ENCODE measurements around the gene NRARP.
A peak's percentile ranks its signal among the peaks of the same experiment; 100 is the strongest.

Gene NRARP

GRCh38 chr9:137255448-137256114, 46.5 kb downstream of the NRARP start:
- peak; percentile 48 for DNase-seq

- peak; percentile 96 for DNase-seq
These were observed 47.2 kb downstream of the NRARP start, which contains the start of gene NELFB for GRCh38 chr9:137254624-137255447. NELFB (plus strand) TSS chr9:137255327.

GRCh38 chr9:137253717-137254623, 48.1 kb downstream of the NRARP start:
- no peak for DNase-seq

GRCh38 chr9:137252555-137253506, 49.2 kb downstream of the NRARP start:
- no peak for DNase-seq

- no peak for DNase-seq
These were observed 50.4 kb downstream of the NRARP start for GRCh38 chr9:137251490-137252268.

- no peak for DNase-seq
These were observed 50.9 kb downstream of the NRARP start, which contains the start of gene STPG3 for GRCh38 chr9:137251194-137251461. STPG3 (plus strand) TSS chr9:137251286; CDS start chr9:137251287, 1 bp downstream.

GRCh38 chr9:137250329-137251193, 51.5 kb downstream of the NRARP start:
- DNase-seq: no peak

Data from CD4-positive, alpha-beta T cell treated with Interleukin-6 for 4 hours (primary cell).